Stimulated activated naive CD8-positive, alpha-beta T cell treated with anti-CD3 and anti-CD28 coated beads, Interleukin-15, Interleukin-2, amounts not matched to agents 100 ng/mL and 50 ng/mL, for 24 hours (primary cell): ENCODE results near the gene LRP1.
A peak's percentile ranks its signal among the peaks of the same experiment; 100 is the strongest.

Source experiments
- H3K27ac Mint-ChIP-seq: one replicate; pipeline ENCODE4 v1.8.0; 2021; ENCODE audit warnings: mild to moderate bottlenecking, mixed read lengths
- H3K27me3 Mint-ChIP-seq: one replicate; pipeline ENCODE4 v1.8.0; 2021; ENCODE audit warnings: mixed read lengths
- H3K36me3 Mint-ChIP-seq: one replicate; pipeline ENCODE4 v1.8.0; 2021; ENCODE audit warnings: low read depth, mixed read lengths
- H3K4me1 Mint-ChIP-seq: one replicate; pipeline ENCODE4 v1.8.0; 2021; ENCODE audit warnings: low read depth, mixed read lengths
- H3K4me3 Mint-ChIP-seq: one replicate; pipeline ENCODE4 v1.8.0; 2021; ENCODE audit warnings: mild to moderate bottlenecking, mixed read lengths
- H3K9me3 Mint-ChIP-seq: one replicate; pipeline ENCODE4 v1.8.0; 2021; ENCODE audit warnings: mixed read lengths

The LRP1 gene

DNA sequence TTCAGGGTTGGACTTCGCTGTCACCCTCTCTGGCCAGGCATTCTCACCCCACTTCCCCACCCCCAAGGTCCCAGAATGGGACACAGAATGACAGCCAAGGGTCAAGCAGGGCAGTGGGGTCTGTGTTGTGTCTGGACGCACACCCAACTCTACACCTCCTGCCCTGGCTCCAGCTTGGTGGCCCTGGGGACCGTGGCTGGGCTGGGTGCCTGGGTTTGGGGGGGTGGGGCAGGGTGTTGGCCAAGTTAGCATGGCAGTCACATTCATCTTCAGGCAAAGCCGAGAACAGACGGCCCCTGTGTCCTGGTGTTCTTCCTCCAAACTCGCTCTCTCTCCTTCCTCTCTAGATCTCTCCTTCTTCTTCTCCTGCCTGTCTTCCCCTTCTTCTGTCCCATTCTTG is 5.6 kb downstream of the LRP1 start:
- Mint-ChIP-seq H3K9me3 (no peaks in the 10 kb centered on the region), H3K27me3 (peaks cover 9% of the 10 kb centered on the region), H3K27ac (no peak overlapping the region), H3K4me1 (peaks cover 3% of the 10 kb centered on the region), H3K36me3 (no peaks in the 10 kb centered on the region), H3K4me3 (no peak overlapping the region)

DNA sequence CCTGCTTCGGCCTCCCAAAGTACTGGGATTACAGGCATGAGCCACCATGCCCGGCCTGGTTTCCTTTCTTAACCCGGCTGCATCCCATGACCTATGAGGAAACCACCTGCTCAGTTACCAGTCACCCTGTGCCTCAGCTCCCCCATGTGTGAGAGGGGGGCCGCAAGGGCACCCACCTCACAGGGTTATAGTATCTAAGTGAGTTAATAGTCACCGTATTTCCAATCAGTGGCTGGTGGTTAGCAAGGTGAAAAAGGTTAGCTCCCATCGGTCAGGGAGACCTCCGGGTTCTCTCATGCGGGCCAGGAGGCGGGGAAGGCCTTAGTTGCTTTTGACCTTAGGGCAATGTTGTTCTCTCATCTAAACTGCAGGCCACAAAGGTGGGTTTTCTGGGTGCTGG is 6.7 kb downstream of the LRP1 start:
- no peaks in the 10 kb centered on the region for H3K9me3 Mint-ChIP-seq
- peaks cover 9% of the 10 kb centered on the region for H3K27me3 Mint-ChIP-seq
- H3K4me3 Mint-ChIP-seq, result no peak overlapping the region
- no peaks in the 10 kb centered on the region for H3K36me3 Mint-ChIP-seq
- no peaks in the 10 kb centered on the region for H3K4me1 Mint-ChIP-seq
- H3K27ac Mint-ChIP-seq, result no peak overlapping the region

DNA sequence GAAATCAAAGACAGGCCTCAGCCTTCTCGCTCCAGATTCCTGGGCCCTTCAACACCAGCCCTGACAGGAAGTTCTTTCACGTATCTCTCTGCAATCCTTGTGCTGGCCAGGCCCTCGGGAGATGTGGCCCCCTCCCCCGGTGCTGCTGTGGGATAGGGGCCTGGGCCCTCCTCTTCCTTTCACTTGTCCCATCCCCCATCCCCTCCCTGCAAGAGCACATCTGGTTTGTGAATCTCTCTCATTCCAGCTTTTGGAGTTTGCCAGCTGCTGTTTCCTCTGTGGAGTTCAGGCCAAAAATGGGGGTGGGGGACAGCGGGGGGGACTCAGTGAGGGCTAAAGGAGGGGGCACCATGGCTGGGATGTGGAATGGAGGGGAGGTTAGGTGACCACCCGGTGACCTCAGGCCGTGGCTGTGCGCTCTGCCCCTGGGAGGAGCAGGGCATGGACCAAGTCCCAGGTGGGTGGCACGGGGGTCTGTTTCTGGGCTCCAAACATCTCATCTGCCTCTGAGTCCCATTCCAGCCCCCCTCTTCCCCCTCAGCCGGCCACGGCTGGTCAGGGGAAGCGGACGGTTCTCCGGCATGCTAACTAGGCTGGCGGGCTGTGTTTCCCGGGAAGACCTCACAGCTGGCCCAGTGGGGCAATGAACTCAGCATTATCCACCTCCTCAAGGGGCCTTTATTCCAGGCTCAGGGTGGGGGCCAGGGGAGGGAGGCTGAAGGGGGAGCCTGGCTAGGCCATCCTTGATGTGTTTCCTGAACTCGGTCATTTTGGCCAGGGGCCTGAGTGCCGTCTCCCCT is 7.4 kb downstream of the LRP1 start:
- no peaks in the 10 kb centered on the region for H3K4me1 Mint-ChIP-seq
- H3K27ac Mint-ChIP-seq, result no peak overlapping the region
- no peak overlapping the region for H3K4me3 Mint-ChIP-seq
- no peaks in the 10 kb centered on the region for H3K9me3 Mint-ChIP-seq
- H3K27me3 Mint-ChIP-seq, result peaks cover 5% of the 10 kb centered on the region
- no peaks in the 10 kb centered on the region for H3K36me3 Mint-ChIP-seq

DNA sequence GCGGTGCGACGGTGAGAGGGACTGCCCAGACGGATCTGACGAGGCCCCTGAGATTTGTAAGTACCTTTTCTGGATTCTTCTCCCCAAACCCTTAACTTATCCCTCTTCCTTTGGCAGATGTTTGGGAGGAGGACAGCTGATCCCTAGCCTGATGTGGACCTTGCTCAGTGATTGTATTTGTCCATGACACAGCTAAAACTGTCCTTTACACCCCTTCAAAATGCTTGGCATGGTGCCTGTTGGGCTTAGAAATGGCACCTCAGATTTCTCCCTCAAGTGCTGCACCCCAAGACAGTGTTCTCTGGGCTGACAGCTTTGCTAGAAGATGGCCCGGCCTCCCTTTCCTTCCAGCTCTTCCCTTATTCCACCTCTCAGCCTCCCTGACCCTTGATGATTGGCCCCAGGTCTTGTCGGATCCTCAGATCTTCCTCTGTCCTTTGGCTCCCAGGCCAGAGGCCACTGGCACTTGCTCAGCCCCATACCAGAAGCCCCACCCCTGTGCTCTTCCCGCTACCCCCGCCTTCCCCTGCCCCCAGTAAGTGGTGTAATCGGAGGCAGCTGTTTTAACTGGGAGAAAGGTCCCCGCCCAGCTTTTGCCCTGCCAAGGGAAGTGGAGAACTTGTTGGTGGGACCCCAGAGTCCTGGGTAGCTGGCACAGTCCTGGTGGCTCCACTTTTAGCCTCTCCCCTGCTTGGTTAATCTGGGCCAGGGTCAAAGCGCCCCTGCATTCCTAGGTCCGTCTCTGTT is 10.4 kb downstream of the LRP1 start:
- Mint-ChIP-seq H3K36me3 (no peaks in the 10 kb centered on the region), H3K4me3 (no peak overlapping the region), H3K4me1 (no peaks in the 10 kb centered on the region), H3K27me3 (no peaks in the 10 kb centered on the region), H3K27ac (no peak overlapping the region), H3K9me3 (no peaks in the 10 kb centered on the region)

DNA sequence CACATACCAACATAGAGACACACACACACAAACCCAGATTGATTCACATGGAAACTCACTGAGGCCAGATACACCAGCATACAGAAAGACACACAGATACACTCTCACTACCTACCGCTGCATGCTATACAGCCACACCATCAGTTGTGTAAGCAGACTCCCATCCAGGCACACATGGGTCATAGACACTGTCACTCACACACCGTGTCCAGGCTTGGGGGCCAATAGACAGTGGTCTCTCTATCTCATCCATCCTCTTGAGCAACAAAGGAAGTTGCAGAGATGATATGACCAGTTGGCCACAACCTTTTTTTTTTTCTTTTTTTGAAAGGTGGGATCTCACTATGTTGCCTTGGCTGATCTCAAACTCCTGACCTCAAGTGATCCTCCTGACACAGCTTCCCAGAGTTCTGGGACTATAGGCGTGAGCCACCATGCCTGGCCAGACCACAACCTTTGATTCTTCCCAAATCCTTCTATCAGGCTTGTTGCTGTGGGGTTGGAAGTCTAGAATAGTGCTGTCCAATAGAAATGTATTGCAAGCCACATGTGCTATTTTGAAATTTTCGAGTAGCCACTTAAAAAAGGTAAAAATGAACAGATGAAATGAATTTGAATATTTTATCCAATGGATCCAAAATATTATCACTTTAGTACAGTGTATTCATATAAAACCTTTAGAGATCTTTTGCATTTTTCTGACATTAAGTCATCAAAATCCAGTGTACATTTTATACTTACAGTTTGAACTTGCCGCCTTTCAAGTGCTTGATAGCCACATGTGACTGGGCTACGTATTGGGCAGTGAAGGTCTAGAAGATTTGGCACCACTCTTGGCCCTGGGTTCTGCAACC is 11.7 kb downstream of the LRP1 start:
- no peaks in the 10 kb centered on the region for H3K9me3 Mint-ChIP-seq
- H3K27ac Mint-ChIP-seq, result no peak overlapping the region
- H3K36me3 Mint-ChIP-seq, result no peaks in the 10 kb centered on the region
- no peaks in the 10 kb centered on the region for H3K27me3 Mint-ChIP-seq
- H3K4me1 Mint-ChIP-seq, result no peaks in the 10 kb centered on the region
- no peak overlapping the region for H3K4me3 Mint-ChIP-seq

DNA sequence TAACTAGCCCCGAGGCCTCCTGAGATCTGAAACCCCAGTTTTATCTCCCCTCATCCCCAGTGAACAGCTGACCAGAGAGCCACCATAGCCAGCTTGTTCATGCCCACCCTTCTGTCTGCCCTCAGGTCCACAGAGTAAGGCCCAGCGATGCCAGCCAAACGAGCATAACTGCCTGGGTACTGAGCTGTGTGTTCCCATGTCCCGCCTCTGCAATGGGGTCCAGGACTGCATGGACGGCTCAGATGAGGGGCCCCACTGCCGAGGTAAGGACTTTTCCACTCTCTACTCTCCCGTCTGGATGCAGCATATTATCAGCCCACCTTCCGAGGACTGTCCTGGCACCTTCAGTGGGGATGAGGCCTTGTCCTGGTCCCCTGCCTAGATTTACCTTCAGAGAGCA is 13.0 kb downstream of the LRP1 start:
- Mint-ChIP-seq H3K4me1 (no peaks in the 10 kb centered on the region), H3K4me3 (no peak overlapping the region), H3K36me3 (no peaks in the 10 kb centered on the region), H3K9me3 (no peaks in the 10 kb centered on the region), H3K27ac (no peak overlapping the region), H3K27me3 (no peaks in the 10 kb centered on the region)

DNA sequence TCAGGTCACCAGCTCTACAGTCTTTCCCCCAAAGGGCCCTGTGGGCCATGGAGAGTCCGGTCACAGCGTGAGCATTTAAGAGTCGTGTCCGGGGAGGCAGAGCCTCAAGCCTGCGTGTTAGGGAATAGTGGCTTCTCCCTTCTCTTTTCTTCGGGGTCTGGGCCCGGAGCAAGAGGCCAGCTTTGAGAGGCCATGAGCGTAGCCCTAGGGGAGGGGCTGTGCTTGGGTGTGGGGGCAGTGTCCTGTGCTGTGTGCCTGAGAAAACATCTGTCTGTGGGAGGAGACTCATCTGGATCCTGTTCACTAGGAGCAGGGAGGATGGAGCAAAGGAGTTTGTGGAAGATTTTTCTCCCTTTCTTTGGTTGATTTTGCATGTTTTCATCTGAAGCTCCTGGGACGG is 13.8 kb downstream of the LRP1 start:
- Mint-ChIP-seq H3K27ac (no peak overlapping the region), H3K4me3 (no peak overlapping the region), H3K27me3 (no peaks in the 10 kb centered on the region), H3K4me1 (no peaks in the 10 kb centered on the region), H3K36me3 (no peaks in the 10 kb centered on the region), H3K9me3 (no peaks in the 10 kb centered on the region)

DNA sequence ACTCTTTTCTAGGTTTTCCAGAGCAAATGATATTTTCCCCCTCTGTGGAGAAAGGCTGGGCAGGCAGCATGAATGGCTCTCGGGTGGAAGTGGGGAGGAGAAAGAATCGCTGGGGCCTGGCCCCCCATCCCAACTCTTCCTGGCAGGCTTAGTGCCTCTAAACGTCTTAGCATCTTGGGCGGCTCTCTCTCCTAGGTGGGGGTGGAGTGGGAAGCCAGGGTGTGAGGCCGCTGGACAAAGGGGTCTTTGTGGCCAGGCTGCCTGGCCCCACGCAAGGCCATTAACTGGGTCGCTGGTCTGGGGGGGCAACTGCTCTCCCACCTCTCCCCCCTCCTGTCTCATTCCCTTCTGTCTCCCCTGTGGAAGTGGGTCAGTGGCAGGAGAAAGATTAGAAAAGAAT is 14.4 kb downstream of the LRP1 start:
- Mint-ChIP-seq H3K27me3 (no peaks in the 10 kb centered on the region), H3K4me3 (no peak overlapping the region), H3K36me3 (no peaks in the 10 kb centered on the region), H3K9me3 (no peaks in the 10 kb centered on the region), H3K4me1 (no peaks in the 10 kb centered on the region), H3K27ac (no peak overlapping the region)

DNA sequence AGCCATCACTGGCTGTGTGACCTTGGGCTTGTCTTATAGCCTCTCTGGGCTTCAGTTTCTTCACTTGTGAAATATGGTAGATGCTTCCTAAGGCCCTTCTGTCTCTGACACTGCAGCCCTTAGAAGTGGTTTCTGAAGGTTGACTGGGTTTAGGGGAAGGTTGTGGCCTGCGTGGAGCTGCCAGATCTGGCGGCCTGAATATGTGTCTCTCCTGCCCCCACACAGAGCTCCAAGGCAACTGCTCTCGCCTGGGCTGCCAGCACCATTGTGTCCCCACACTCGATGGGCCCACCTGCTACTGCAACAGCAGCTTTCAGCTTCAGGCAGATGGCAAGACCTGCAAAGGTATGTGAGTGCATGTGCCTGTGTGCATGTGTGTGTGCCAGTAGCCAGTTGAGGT is 15.2 kb downstream of the LRP1 start:
- Mint-ChIP-seq H3K4me3 (no peak overlapping the region), H3K27ac (peak overlapping the region; percentile 29), H3K36me3 (no peaks in the 10 kb centered on the region)

DNA sequence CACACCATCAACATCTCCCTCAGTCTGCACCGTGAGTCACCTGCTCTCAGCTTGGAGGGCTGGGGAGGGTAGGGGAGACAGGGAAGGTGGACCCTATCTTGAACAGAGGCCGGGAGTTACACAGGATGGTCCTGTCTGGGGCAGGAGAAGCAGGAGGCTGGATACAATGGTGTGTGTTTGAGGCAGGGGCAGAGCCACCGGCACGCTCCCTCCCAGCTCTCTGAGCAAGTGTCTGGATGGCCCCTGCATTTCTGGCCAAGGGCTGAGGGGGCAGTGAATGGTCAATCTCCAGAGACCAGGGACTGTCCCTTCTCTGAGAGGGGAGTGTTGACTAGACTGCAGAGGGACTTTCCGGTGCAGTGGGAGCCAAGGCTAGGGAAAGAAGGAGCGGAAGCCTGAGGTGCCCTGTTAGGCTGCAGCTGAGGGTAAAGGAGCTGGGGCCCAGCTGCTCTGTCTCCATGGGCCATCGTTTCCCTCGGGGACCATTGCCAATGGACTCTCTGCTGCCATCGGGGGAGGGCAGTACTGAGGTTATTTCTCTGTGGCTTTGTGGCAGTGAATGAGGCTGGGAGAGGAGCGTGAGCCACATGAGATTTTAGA is 17.3 kb downstream of the LRP1 start:
- Mint-ChIP-seq H3K9me3 (no peaks in the 10 kb centered on the region), H3K27ac (peak overlapping the region; percentile 12), H3K27me3 (no peaks in the 10 kb centered on the region), H3K4me1 (no peaks in the 10 kb centered on the region), H3K4me3 (no peak overlapping the region), H3K36me3 (no peaks in the 10 kb centered on the region)

More for the DNA sequence above, 15.2 kb downstream of the LRP1 start:
- Mint-ChIP-seq H3K27me3 (no peaks in the 10 kb centered on the region), H3K4me1 (no peaks in the 10 kb centered on the region), H3K9me3 (no peaks in the 10 kb centered on the region)

DNA sequence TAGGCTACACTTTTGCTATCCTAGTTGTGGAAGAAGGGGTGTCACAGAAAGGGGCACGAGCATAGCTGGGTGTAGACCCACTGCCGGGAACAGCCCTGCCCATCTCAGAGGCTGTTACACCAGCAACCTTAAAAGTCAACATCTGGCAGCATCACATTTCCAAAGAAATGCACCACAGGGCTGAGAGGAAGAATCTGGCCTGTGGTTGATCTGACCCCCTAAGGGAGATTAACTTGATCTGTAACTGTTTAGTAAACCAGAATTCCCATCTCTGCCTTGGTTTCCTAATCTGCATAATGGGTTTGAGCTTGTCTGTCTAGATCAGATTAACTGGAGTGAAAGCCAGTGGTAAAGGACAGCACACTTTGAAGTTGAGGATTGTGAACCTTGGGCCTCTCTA is 17.8 kb downstream of the LRP1 start:
- no peak overlapping the region for H3K4me3 Mint-ChIP-seq
- H3K4me1 Mint-ChIP-seq, result no peaks in the 10 kb centered on the region
- no peaks in the 10 kb centered on the region for H3K27me3 Mint-ChIP-seq
- no peaks in the 10 kb centered on the region for H3K36me3 Mint-ChIP-seq
- H3K27ac Mint-ChIP-seq, result peak overlapping the region; percentile 12
- no peaks in the 10 kb centered on the region for H3K9me3 Mint-ChIP-seq

DNA sequence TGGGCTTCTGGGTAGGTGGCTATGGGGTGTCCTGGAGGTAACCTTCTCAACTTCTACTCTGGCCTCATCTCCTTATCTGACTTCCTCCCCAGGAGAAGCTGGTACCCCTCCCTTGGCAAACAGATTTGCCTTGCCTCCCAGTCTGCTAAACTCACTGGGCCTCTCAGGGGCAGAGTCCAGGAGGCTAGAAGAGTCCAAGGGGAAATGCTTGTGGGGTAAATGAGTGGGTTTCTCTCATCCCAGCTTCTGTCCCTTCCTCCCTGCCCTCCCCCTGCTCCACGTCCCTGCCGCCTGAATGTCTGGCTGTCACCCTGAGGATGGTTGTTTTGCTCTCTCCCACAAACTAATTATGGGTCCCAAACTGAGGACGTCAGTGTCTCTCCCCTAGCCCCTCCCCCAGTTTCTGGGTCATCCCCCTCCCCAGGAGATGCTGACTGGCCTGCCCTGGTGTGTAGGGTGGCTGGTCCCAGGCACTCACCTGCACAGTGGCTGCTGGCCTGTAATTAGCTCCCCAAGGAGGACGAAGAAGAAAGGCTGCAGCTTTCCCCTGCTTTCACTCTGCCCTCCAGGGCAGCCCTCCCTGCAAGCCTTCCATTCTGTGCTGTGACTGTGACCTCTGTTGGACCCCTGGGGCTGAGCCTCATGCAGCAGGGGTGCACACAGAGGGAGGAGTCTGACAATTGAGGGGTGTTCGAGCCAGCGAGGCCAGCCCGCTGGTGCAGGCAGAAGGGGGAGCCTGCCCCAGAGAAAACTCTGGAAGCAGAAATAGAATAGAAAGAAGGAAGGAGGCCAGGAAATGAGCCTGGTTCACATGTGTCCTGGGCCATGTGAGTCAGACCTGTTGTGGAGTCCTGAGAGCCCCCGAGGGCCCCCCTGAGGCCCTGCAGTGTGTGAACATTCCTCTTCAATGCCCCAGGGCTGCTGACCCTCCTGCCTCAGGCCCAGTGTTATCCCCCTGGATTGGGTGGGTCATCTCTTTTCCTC is 19.0 kb downstream of the LRP1 start, which contains the start of gene LRP1-AS:
TSS of gene LRP1-AS (minus strand) at position 659 of the 984 bp plus-strand sequence.
- H3K27me3 Mint-ChIP-seq, result no peaks in the 10 kb centered on the region
- no peak within 1 kb of the TSS for H3K27ac Mint-ChIP-seq
- H3K4me1 Mint-ChIP-seq, result no peaks in the 10 kb centered on the region
- no peaks in the 10 kb centered on the region for H3K9me3 Mint-ChIP-seq
- H3K4me3 Mint-ChIP-seq, result no peak within 1 kb of the TSS
- H3K36me3 Mint-ChIP-seq, result no peaks in the 10 kb centered on the region

DNA sequence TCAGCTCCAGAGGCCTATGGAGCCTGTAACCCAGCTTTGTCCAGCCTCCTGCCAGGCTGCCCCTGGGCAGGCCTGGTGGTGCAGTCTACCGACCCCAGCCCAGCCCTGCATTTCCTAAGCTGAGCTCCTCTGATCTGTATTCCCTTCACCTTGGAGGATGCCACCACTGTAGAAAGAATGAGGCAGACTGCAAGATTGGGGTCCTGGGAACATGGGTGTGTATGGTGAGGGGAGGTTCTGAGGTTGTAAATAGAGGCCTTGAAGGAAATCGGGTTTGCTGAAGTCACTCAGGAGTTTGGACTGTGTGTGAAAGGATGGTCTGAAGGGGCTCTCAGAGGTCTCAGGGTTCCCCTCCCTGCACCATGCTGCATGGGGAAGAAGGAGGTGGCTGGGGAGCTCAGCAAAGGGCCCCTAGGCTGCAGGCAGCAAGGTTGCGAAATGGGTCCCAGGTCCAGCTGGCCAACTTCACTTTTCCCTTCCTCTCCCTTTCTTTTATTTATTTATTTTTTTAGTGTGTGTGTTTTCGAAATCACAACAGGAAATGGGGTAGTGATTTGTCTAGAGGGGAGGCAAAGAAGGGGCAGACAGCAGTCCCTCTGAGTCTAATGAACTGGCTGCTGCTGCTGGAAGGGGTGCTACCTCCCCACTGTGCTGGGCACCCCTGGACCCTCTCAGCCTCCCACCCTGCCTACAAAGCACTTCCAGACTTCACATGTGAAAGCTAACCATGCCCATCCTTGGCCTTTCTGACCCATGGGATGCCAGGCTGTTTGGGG is 20.4 kb downstream of the LRP1 start:
- H3K9me3 Mint-ChIP-seq, result no peaks in the 10 kb centered on the region
- no peaks in the 10 kb centered on the region for H3K36me3 Mint-ChIP-seq
- no peak overlapping the region for H3K4me3 Mint-ChIP-seq
- H3K27ac Mint-ChIP-seq, result no peak overlapping the region
- no peaks in the 10 kb centered on the region for H3K27me3 Mint-ChIP-seq
- H3K4me1 Mint-ChIP-seq, result no peaks in the 10 kb centered on the region
